CD1c-positive myeloid dendritic cell (primary cell): ENCODE data around the gene CSH1.
"Not testable (repeated sequence)": the region's sequence is repeated elsewhere in the genome, so short reads cannot be mapped to it uniquely, and the experiment has no call there.

Experiments
- DNase-seq: peaks from one replicate; pipeline ENCODE4 v3.0.0-alpha.2; 2016; ENCODE audit errors: extremely low spot score

Gene CSH1

GRCh38 chr17:63869491-63870291 is 26.7 kb downstream of the CSH1 start:
- DNase-seq, result not testable (repeated sequence)

- DNase-seq, result not testable (repeated sequence)
These were observed 29.7 kb downstream of the CSH1 start for GRCh38 chr17:63866625-63867024.

- DNase-seq, result no peak
These were observed 37.1 kb downstream of the CSH1 start for GRCh38 chr17:63859257-63859656.

- DNase-seq, result not testable (repeated sequence)
These were observed 39.9 kb downstream of the CSH1 start for GRCh38 chr17:63856425-63856824.

- no peak for DNase-seq
These were observed 41.2 kb downstream of the CSH1 start for GRCh38 chr17:63855185-63855584.

GRCh38 chr17:63854709-63855108 is 41.7 kb downstream of the CSH1 start:
- no peak for DNase-seq

- no peak for DNase-seq
These were observed 43.1 kb downstream of the CSH1 start for GRCh38 chr17:63853260-63853659.

- no peak for DNase-seq
These were observed 46.0 kb downstream of the CSH1 start for GRCh38 chr17:63850401-63850800.

- DNase-seq, result peak; percentile 98
These were observed 47.3 kb downstream of the CSH1 start for GRCh38 chr17:63848834-63849689.

GRCh38 chr17:63847525-63848249 is 48.7 kb downstream of the CSH1 start:
- DNase-seq, result no peak

- no peak for DNase-seq
These were observed 50.9 kb downstream of the CSH1 start for GRCh38 chr17:63845509-63845908.
